HepG2 (cell line): ENCODE results near the gene BTBD19. TPM values are rescaled to one million over a fixed set of nuclear protein-coding genes. Genes with fewer than 3 reads are reported as not detected.

ENCODE experiments used
- AKAP8 ChIP-seq: sonication (generic); formaldehyde crosslinking; IDR thresholded peaks from 2 replicates; pipeline ENCODE4 v1.5.1; 2020; ENCODE audit warnings: mild to moderate bottlenecking, missing genetic modification reagents
- ATF3 ChIP-seq: sonication (generic); formaldehyde crosslinking; IDR thresholded peaks from 2 replicates; pipeline ENCODE4 v1.4.0; 2020; ENCODE audit warnings: missing genetic modification reagents
- EED ChIP-seq: sonication (generic); formaldehyde crosslinking; IDR thresholded peaks from 2 replicates; pipeline ENCODE4 v1.5.0; 2020; ENCODE audit warnings: mild to moderate bottlenecking, missing genetic modification reagents
- EZH2 ChIP-seq: conservative IDR thresholded peaks from 2 replicates; pipeline ENCODE4 v1.6.1; 2012; ENCODE audit warnings: mild to moderate bottlenecking, low read depth, low read length, moderate library complexity
- FOXP1 ChIP-seq, 2 experiments: fragments of 450-650 bp in 1 of 2; IDR thresholded peaks; 2 replicates each; pipeline ENCODE4 v1.6.1; 2017 to 2018; ENCODE audit warnings: antibody characterized with exemption in 1 of 2
- HNRNPLL ChIP-seq: fragments of 200-400 bp; formaldehyde crosslinking; IDR thresholded peaks from 2 replicates; pipeline ENCODE4 v1.6.1; 2017; ENCODE audit warnings: mild to moderate bottlenecking, low read depth, low read length; ENCODE audit not compliant: poor library complexity, severe bottlenecking
- NCOA1 ChIP-seq: sonication (generic); formaldehyde crosslinking; IDR thresholded peaks from 2 replicates; pipeline ENCODE4 v1.9.0; 2021; ENCODE audit warnings: missing genetic modification reagents
- PCBP1 ChIP-seq: fragments of 200-400 bp; formaldehyde crosslinking; IDR thresholded peaks from 2 replicates; pipeline ENCODE4 v1.6.1; 2017; ENCODE audit warnings: mild to moderate bottlenecking, low read depth, low read length, borderline replicate concordance
- PHF21A ChIP-seq: sonication (generic); formaldehyde crosslinking; IDR thresholded peaks from 2 replicates; pipeline ENCODE4 v1.5.0; 2020; ENCODE audit warnings: mild to moderate bottlenecking, missing genetic modification reagents
- PRMT3 ChIP-seq: sonication (generic); formaldehyde crosslinking; IDR thresholded peaks from 2 replicates; pipeline ENCODE4 v1.8.1; 2022; ENCODE audit warnings: low read depth, mild to moderate bottlenecking, moderate library complexity, missing genetic modification reagents, borderline replicate concordance
- SMAD9 ChIP-seq: sonication (generic); formaldehyde crosslinking; IDR thresholded peaks from 2 replicates; pipeline ENCODE4 v1.5.1; 2020; ENCODE audit warnings: mild to moderate bottlenecking, missing genetic modification reagents
- SNAI1 ChIP-seq: sonication (generic); formaldehyde crosslinking; IDR thresholded peaks from 2 replicates; pipeline ENCODE4 v1.5.0; 2020; ENCODE audit warnings: mild to moderate bottlenecking, missing genetic modification reagents, borderline replicate concordance
- SNAPC2 ChIP-seq: sonication (generic); formaldehyde crosslinking; IDR thresholded peaks from 2 replicates; pipeline ENCODE4 v1.8.1; 2022; ENCODE audit warnings: mild to moderate bottlenecking, missing genetic modification reagents
- SNAPC4 ChIP-seq: sonication (generic); formaldehyde crosslinking; IDR thresholded peaks from 2 replicates; pipeline ENCODE4 v1.4.0; 2020; ENCODE audit warnings: mild to moderate bottlenecking, missing genetic modification reagents
- ZBTB7A ChIP-seq: sonication (generic); formaldehyde crosslinking; IDR thresholded peaks from 2 replicates; pipeline ENCODE4 v1.8.0; 2022; ENCODE audit warnings: mild to moderate bottlenecking, missing genetic modification reagents
- ZNF383 ChIP-seq: sonication (generic); formaldehyde crosslinking; IDR thresholded peaks from 2 replicates; pipeline ENCODE4 v1.4.0; 2020; ENCODE audit warnings: missing genetic modification reagents, mild to moderate bottlenecking, borderline replicate concordance
- ZNF878 ChIP-seq: sonication (generic); formaldehyde crosslinking; IDR thresholded peaks from 2 replicates; pipeline ENCODE4 v1.8.1; 2023; ENCODE audit warnings: mild to moderate bottlenecking, missing genetic modification reagents, moderate library complexity
- polyA plus RNA-seq, 8 experiments: library from polyadenylated mRNA; depleted of rRNA in 3 of 8; stranded (reverse) in 7 of 8; unstranded in 1 of 8; fragments of >200 nt; fragmentation: Illumina TruSeq in 4 of 8; extraction: Trizol in 4 of 8; gene quantifications; 2 replicates each; pipeline versions ENCODE4 v1.2.1 to v1.2.3, GENCODE V29; 2011 to 2016; ENCODE audit warnings: low read depth in 4 of 8, missing spikeins in 1 of 8, mixed read lengths in 1 of 8; ENCODE audit not compliant: insufficient read depth in 1 of 8
- total RNA-seq, 5 experiments: library from RNA; depleted of rRNA; stranded (reverse); fragments of >200 nt; fragmentation: Illumina TruSeq; extraction: Trizol; gene quantifications; 2 replicates each; pipeline ENCODE4 v1.2.3, GENCODE V29; 2016; ENCODE audit warnings: low read depth in 1 of 5
- TF ChIP-seq, protein P1 (sequence below): sonication (generic); formaldehyde crosslinking; IDR thresholded peaks from 2 replicates; pipeline ENCODE4 v1.9.0; 2021; ENCODE audit warnings: mild to moderate bottlenecking, missing genetic modification reagents

BTBD19 gene
- total and polyA plus RNA-seq, 2 of the 13 experiments (the other 11 are each of a cell fraction or from before 2014, with no cell fraction given): 2.7 to 6.7 TPM

DNA sequence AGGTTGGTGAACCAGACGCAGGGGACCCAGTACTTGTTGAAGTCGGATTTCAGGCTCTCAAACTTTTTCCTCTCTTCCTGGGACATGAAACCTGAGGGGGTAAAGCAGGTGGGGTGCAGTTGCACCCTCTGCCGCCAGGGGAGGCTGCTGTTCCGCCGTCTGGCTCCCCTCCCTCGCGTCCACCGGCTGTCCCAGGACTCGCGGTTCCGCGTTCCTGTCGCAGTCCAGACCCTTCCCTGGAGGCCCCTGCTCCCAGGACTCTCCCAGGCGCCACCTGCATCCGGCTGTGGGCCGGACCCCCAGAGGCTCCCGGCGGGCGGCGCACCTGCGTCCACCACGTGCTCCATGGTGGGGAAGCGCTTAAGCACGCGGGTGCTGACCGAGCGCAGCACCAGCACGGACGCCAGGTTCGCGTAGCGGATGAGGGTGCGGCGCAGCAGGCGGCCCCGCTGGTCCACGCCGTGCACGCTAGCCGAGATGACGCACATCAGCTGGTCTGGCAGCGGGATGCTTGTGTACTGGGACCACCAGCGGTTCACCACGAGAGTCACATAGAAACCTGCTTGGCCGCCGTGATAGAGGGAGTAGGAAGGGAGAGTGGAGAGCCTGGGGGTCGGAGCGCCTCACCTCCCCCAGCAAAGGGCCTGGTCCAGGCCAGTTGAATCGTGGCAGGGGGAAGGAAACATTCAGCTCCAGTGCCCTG is 22.0 kb upstream of the BTBD19 start (continued):
- no peak for TF ChIP-seq EZH2
- TF ChIP-seq SNAPC4 (CRISPR knock-in tag): no peak
- TF ChIP-seq AKAP8 (CRISPR knock-in tag): peak; percentile 61
- TF ChIP-seq NCOA1 (CRISPR knock-in tag): no peak
- TF ChIP-seq, protein P1, sequence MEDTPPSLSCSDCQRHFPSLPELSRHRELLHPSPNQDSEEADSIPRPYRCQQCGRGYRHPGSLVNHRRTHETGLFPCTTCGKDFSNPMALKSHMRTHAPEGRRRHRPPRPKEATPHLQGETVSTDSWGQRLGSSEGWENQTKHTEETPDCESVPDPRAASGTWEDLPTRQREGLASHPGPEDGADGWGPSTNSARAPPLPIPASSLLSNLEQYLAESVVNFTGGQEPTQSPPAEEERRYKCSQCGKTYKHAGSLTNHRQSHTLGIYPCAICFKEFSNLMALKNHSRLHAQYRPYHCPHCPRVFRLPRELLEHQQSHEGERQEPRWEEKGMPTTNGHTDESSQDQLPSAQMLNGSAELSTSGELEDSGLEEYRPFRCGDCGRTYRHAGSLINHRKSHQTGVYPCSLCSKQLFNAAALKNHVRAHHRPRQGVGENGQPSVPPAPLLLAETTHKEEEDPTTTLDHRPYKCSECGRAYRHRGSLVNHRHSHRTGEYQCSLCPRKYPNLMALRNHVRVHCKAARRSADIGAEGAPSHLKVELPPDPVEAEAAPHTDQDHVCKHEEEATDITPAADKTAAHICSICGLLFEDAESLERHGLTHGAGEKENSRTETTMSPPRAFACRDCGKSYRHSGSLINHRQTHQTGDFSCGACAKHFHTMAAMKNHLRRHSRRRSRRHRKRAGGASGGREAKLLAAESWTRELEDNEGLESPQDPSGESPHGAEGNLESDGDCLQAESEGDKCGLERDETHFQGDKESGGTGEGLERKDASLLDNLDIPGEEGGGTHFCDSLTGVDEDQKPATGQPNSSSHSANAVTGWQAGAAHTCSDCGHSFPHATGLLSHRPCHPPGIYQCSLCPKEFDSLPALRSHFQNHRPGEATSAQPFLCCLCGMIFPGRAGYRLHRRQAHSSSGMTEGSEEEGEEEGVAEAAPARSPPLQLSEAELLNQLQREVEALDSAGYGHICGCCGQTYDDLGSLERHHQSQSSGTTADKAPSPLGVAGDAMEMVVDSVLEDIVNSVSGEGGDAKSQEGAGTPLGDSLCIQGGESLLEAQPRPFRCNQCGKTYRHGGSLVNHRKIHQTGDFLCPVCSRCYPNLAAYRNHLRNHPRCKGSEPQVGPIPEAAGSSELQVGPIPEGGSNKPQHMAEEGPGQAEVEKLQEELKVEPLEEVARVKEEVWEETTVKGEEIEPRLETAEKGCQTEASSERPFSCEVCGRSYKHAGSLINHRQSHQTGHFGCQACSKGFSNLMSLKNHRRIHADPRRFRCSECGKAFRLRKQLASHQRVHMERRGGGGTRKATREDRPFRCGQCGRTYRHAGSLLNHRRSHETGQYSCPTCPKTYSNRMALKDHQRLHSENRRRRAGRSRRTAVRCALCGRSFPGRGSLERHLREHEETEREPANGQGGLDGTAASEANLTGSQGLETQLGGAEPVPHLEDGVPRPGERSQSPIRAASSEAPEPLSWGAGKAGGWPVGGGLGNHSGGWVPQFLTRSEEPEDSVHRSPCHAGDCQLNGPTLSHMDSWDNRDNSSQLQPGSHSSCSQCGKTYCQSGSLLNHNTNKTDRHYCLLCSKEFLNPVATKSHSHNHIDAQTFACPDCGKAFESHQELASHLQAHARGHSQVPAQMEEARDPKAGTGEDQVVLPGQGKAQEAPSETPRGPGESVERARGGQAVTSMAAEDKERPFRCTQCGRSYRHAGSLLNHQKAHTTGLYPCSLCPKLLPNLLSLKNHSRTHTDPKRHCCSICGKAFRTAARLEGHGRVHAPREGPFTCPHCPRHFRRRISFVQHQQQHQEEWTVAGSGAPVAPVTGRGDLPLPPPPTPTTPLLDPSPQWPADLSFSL (CRISPR knock-in tag): no peak
- TF ChIP-seq ZBTB7A (CRISPR knock-in tag): no peak; the same call in 1 of the 2 replicates
- TF ChIP-seq EED (CRISPR knock-in tag): no peak
- no peak for TF ChIP-seq PRMT3 (CRISPR knock-in tag)
- TF ChIP-seq ZNF878: no peak
- peak; percentile 62 for TF ChIP-seq HNRNPLL
- no peak for TF ChIP-seq SNAI1 (CRISPR knock-in tag)
- no peak for TF ChIP-seq PCBP1
- no peak for TF ChIP-seq SNAPC2
- no peak for TF ChIP-seq ZNF383
- no peak for TF ChIP-seq SMAD9 (CRISPR knock-in tag)
- TF ChIP-seq ATF3: no peak
- no peak for TF ChIP-seq PHF21A (CRISPR knock-in tag)
- TF ChIP-seq FOXP1 (IDR thresholded peaks at IDR 0.05): no peak
- TF ChIP-seq FOXP1 (CRISPR knock-in tag; IDR thresholded peaks at IDR 0.05): no peak
